ENCODE results near the gene ASTN2.
A peak's percentile ranks its signal among the peaks of the same experiment; 100 is the strongest.

ASTN2 gene

GRCh38 chr9:116800885-116801284 lies 614.0 kb downstream of the ASTN2 start:
- DNase-seq (ENCODE audit: low read depth): no peak

GRCh38 chr9:116800074-116800473 lies 614.8 kb downstream of the ASTN2 start:
- no peak for DNase-seq (ENCODE audit: low read depth)

GRCh38 chr9:116798521-116798920 lies 616.3 kb downstream of the ASTN2 start:
- DNase-seq (ENCODE audit: low read depth): no peak

GRCh38 chr9:116797276-116797675 lies 617.6 kb downstream of the ASTN2 start:
- DNase-seq (ENCODE audit: low read depth): no peak

GRCh38 chr9:116796669-116797068 lies 618.2 kb downstream of the ASTN2 start:
- DNase-seq (ENCODE audit: low read depth): no peak

- no peak for DNase-seq (ENCODE audit: low read depth)
Observed at GRCh38 chr9:116795821-116796220, 619.0 kb downstream of the ASTN2 start.

- no peak for DNase-seq (ENCODE audit: low read depth)
Observed at GRCh38 chr9:116792271-116792670, 622.6 kb downstream of the ASTN2 start.

- no peak for DNase-seq (ENCODE audit: low read depth)
Observed at GRCh38 chr9:116791326-116791725, 623.5 kb downstream of the ASTN2 start.

GRCh38 chr9:116789081-116789480 lies 625.8 kb downstream of the ASTN2 start:
- DNase-seq (ENCODE audit: low read depth): no peak

- DNase-seq (ENCODE audit: low read depth): no peak
Observed at GRCh38 chr9:116786737-116787136, 628.1 kb downstream of the ASTN2 start.

- no peak for DNase-seq (ENCODE audit: low read depth)
Observed at GRCh38 chr9:116777116-116777515, 637.7 kb downstream of the ASTN2 start.

- DNase-seq (ENCODE audit: low read depth): no peak
Observed at GRCh38 chr9:116774421-116775180, 640.3 kb downstream of the ASTN2 start.

GRCh38 chr9:116767219-116767618 lies 647.6 kb downstream of the ASTN2 start:
- no peak for DNase-seq (ENCODE audit: low read depth)

GRCh38 chr9:116765011-116765410 lies 649.8 kb downstream of the ASTN2 start:
- no peak for DNase-seq (ENCODE audit: low read depth)

- no peak for DNase-seq (ENCODE audit: low read depth)
Observed at GRCh38 chr9:116763770-116764169, 651.1 kb downstream of the ASTN2 start.

GRCh38 chr9:116760636-116761035 lies 654.2 kb downstream of the ASTN2 start:
- DNase-seq (ENCODE audit: low read depth): no peak

GRCh38 chr9:116757030-116757429 lies 657.8 kb downstream of the ASTN2 start:
- DNase-seq (ENCODE audit: low read depth): no peak

- no peak for DNase-seq (ENCODE audit: low read depth)
Observed at GRCh38 chr9:116753389-116753788, 661.5 kb downstream of the ASTN2 start.

- no peak for DNase-seq (ENCODE audit: low read depth)
Observed at GRCh38 chr9:116750510-116750909, 664.3 kb downstream of the ASTN2 start.

- no peak for DNase-seq (ENCODE audit: low read depth)
Observed at GRCh38 chr9:116749772-116750171, 665.1 kb downstream of the ASTN2 start.

- no peak for DNase-seq (ENCODE audit: low read depth)
Observed at GRCh38 chr9:116749176-116749575, 665.7 kb downstream of the ASTN2 start.

- no peak for DNase-seq (ENCODE audit: low read depth)
Observed at GRCh38 chr9:116741742-116742141, 673.1 kb downstream of the ASTN2 start.

GRCh38 chr9:116741086-116741740 lies 673.6 kb downstream of the ASTN2 start:
- DNase-seq (ENCODE audit: low read depth): no peak

- DNase-seq (ENCODE audit: low read depth): peak; percentile 1
Observed at GRCh38 chr9:116737152-116737546, 677.7 kb downstream of the ASTN2 start.

All from stimulated activated CD4-positive, alpha-beta T cell treated with anti-CD3 and anti-CD28 coated beads, Interleukin-2, amount 100 ng/mL, for 4 hours (primary cell).